Measurements from ENCODE around the gene CD99.
A peak's percentile ranks its signal among the peaks of the same experiment; 100 is the strongest.

- TF ChIP-seq, protein P1, sequence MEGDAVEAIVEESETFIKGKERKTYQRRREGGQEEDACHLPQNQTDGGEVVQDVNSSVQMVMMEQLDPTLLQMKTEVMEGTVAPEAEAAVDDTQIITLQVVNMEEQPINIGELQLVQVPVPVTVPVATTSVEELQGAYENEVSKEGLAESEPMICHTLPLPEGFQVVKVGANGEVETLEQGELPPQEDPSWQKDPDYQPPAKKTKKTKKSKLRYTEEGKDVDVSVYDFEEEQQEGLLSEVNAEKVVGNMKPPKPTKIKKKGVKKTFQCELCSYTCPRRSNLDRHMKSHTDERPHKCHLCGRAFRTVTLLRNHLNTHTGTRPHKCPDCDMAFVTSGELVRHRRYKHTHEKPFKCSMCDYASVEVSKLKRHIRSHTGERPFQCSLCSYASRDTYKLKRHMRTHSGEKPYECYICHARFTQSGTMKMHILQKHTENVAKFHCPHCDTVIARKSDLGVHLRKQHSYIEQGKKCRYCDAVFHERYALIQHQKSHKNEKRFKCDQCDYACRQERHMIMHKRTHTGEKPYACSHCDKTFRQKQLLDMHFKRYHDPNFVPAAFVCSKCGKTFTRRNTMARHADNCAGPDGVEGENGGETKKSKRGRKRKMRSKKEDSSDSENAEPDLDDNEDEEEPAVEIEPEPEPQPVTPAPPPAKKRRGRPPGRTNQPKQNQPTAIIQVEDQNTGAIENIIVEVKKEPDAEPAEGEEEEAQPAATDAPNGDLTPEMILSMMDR (IDR thresholded peaks at IDR 0.05) = peak in 1 of 7 experiments; percentile 5
- TF ChIP-seq POLR2A (IDR thresholded peaks at IDR 0.05) (no peak), EP300 (IDR thresholded peaks at IDR 0.05) (no peak)
Measured at GRCh38 chrX:2680486-2681348, 10.4 kb upstream of the CD99 start.
